Endodermal cell (in vitro differentiated cells): ENCODE results near the gene AUTS2. TPM values are rescaled to one million over a fixed set of nuclear protein-coding genes. Genes with fewer than 3 reads are reported as not detected.

Source experiments
- DNase-seq: peaks from one replicate; pipeline ENCODE4 v3.0.0-alpha.2; 2017
- H3K27ac ChIP-seq: 2 replicates; pipeline ENCODE4 v1.5.1; 2013; ENCODE audit warnings: mild to moderate bottlenecking, low read depth, low read length, moderate library complexity
- H3K27me3 ChIP-seq: 2 replicates; pipeline ENCODE4 v1.6.1; 2013; ENCODE audit warnings: mild to moderate bottlenecking, low read length, moderate library complexity; ENCODE audit not compliant: insufficient read depth, control insufficient read depth, poor library complexity, severe bottlenecking
- H3K36me3 ChIP-seq: 2 replicates; pipeline ENCODE4 v1.7.0; 2013; ENCODE audit warnings: mild to moderate bottlenecking, low read length, moderate library complexity; ENCODE audit not compliant: control insufficient read depth, insufficient read depth
- H3K4me1 ChIP-seq: one replicate; pipeline ENCODE4 v1.7.0; 2013; ENCODE audit warnings: low read length; ENCODE audit not compliant: control insufficient read depth, insufficient read depth
- H3K4me3 ChIP-seq: 2 replicates; pipeline ENCODE4 v1.5.1; 2013; ENCODE audit warnings: mild to moderate bottlenecking, low read length, moderate library complexity
- H3K9ac ChIP-seq: 2 replicates; pipeline ENCODE4 v1.6.1; 2013; ENCODE audit warnings: mild to moderate bottlenecking, low read length, moderate library complexity; ENCODE audit not compliant: poor library complexity, severe bottlenecking; ENCODE audit errors: extremely low read depth
- H3K9me3 ChIP-seq: 2 replicates; pipeline ENCODE4 v1.6.1; 2013; ENCODE audit warnings: mild to moderate bottlenecking, low read length, moderate library complexity; ENCODE audit not compliant: control insufficient read depth
- H3K27ac Mint-ChIP-seq: 2 replicates; pipeline ENCODE4 v1.8.0; 2020; ENCODE audit warnings: mixed read lengths
- H3K27me3 Mint-ChIP-seq: 2 replicates; pipeline ENCODE4 v1.8.0; 2021; ENCODE audit warnings: mild to moderate bottlenecking, mixed read lengths; ENCODE audit not compliant: insufficient read depth
- H3K36me3 Mint-ChIP-seq: 2 replicates; pipeline ENCODE4 v1.8.0; 2020; ENCODE audit warnings: low read depth, mixed read lengths
- H3K4me1 Mint-ChIP-seq: 2 replicates; pipeline ENCODE4 v1.8.0; 2020; ENCODE audit warnings: mixed read lengths
- H3K4me3 Mint-ChIP-seq: 2 replicates; pipeline ENCODE4 v1.8.0; 2020; ENCODE audit warnings: mild to moderate bottlenecking, moderate library complexity, mixed read lengths
- H3K9me3 Mint-ChIP-seq: 2 replicates; pipeline ENCODE4 v1.8.0; 2020; ENCODE audit warnings: mild to moderate bottlenecking, mixed read lengths
- CTCF ChIP-seq: fragments of 200-600 bp; sonication (generic); conservative IDR thresholded peaks from 2 replicates; pipeline ENCODE4 v1.5.0; 2021; ENCODE audit warnings: antibody characterized with exemption, mild to moderate bottlenecking
- WGBS, 2 experiments: methylation state at CpG; one replicate each; pipeline versions ENCODE4 v1.1.5 to v1.1.7; 2013; ENCODE audit warnings: missing lambda C conversion rate in 2 of 2, mixed read lengths in 1 of 2; ENCODE audit not compliant: insufficient coverage in 1 of 2, insufficient read length in 1 of 2; 5-methylcytosine and 5-hydroxymethylcytosine counted together
- total RNA-seq, 2 donors: library from RNA; stranded (reverse); fragmentation: NEBNext Ultra II Directional in 1 of 2; extraction: Animal tissue kit (Norgen Biotek cat#: 25700) in 1 of 2; gene quantifications; 2 replicates in 1 of 2; 3 replicates in 1 of 2; pipeline ENCODE4 v1.2.1, GENCODE V29; 2021

The AUTS2 gene
- total RNA-seq, 2 donors from 2014 or later = 76.8 to 106 TPM

DNA sequence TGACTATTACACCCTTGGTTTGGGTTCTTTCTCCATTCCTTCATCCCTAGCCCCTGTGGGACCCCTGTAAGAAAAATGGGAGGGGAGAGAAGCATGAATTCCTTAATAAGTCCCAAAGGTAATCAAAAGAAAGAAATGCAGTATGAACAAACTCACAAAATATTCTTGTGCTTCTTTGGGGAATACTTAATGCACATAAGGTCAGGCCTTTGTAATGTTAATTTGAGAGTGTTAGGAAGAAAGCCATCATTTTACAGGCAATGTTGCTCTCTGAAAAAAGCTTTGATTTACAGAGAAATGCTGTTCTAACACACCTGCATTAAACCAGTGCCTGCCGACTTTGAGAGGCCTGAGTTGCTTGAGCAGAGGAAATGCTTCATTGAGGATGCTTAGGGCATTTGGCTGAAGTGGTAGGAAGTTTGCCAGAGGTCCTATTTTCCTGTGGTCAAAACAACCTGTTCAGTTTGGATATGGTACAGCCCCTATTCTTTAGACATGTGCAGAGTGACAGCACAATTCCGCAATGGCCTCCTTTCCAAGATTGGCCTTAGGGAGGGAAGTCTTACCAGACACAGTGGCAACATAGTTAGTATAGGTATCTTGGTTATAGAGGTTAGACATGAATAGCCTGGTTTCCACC, 643.4 kb downstream of the AUTS2 start:
- Histone ChIP-seq H3K9ac (no peak overlapping the region), H3K27me3 (no peaks in the 10 kb centered on the region), H3K4me3 (no peak overlapping the region), H3K4me1 (no peaks in the 10 kb centered on the region), H3K36me3 (no peaks in the 10 kb centered on the region), H3K27ac (no peak overlapping the region), H3K9me3 (no peaks in the 10 kb centered on the region)
- Mint-ChIP-seq H3K27me3 (no peaks in the 10 kb centered on the region), H3K36me3 (peaks cover 3% of the 10 kb centered on the region), H3K4me3 (no peak overlapping the region), H3K9me3 (no peaks in the 10 kb centered on the region), H3K27ac (no peak overlapping the region), H3K4me1 (peaks cover 5% of the 10 kb centered on the region)
- no peak for DNase-seq
- 83 to 88% methylated on average over 2 of the region's 2 CpGs for WGBS, 2 experiments
- TF ChIP-seq CTCF = no peak

DNA sequence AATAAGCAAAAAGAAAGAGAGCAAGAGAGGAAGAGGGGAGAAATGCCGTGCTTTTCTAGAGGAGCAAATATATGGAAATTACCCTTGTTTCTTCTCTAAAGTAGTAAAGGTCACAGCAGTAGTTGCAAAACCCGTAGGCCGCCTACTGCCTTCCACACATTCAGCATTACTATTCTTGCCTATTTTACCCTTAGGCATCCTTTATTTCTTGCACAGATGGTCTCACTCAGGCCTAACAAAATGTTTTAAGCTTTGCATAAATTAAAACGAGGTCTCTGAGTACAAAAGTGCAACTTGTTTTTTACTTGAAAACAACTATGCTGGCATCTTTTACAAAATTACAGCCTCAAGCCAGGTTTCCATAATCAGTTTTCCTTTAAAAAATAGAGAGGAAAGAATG, 644.6 kb downstream of the AUTS2 start:
- Mint-ChIP-seq H3K36me3 (peaks cover 7% of the 10 kb centered on the region), H3K4me1 (peaks cover 5% of the 10 kb centered on the region), H3K9me3 (peaks cover 4% of the 10 kb centered on the region), H3K4me3 (no peak overlapping the region), H3K27me3 (no peaks in the 10 kb centered on the region), H3K27ac (no peak overlapping the region)
- 90 to 100% methylated on average over 3 to 4 of the region's 4 CpGs for WGBS, 2 experiments
- no peaks in the 10 kb centered on the region for H3K36me3 ChIP-seq
- H3K9ac ChIP-seq = no peak overlapping the region
- no peak for TF ChIP-seq CTCF
- no peak overlapping the region for H3K4me3 ChIP-seq
- no peaks in the 10 kb centered on the region for H3K4me1 ChIP-seq
- DNase-seq = no peak
- peak overlapping the region; percentile 24 for H3K27ac ChIP-seq
- H3K27me3 ChIP-seq = no peaks in the 10 kb centered on the region
- peaks cover under 1% of the 10 kb centered on the region for H3K9me3 ChIP-seq

DNA sequence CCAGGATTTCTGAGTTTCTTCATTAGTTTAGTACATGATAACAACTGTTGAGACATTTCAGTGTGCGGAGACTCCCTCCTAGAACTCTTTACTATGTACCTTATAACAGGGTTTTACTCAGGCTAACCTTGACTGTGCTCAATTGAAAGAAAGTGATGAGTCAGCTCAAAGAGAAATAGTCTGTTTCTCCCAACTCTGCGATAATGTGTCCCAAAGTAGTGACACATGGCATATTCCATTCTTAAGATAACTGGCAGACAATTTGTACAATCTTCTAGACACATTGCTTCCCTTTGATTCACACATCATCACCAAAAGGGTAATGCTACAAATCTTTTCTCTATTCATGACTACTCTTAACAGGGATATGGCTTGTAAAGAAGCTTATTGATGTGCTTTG, 645.2 kb downstream of the AUTS2 start:
- Mint-ChIP-seq H3K36me3 (peaks cover 11% of the 10 kb centered on the region), H3K4me3 (no peak overlapping the region), H3K27ac (no peak overlapping the region), H3K9me3 (peaks cover 8% of the 10 kb centered on the region), H3K4me1 (no peaks in the 10 kb centered on the region), H3K27me3 (no peaks in the 10 kb centered on the region)
- Histone ChIP-seq H3K4me3 (no peak overlapping the region), H3K9me3 (peaks cover 7% of the 10 kb centered on the region), H3K27me3 (no peaks in the 10 kb centered on the region), H3K27ac (no peak overlapping the region), H3K4me1 (no peaks in the 10 kb centered on the region), H3K36me3 (no peaks in the 10 kb centered on the region), H3K9ac (no peak overlapping the region)
- 88 to 100% methylated on average over 1 to 2 of the region's 2 CpGs for WGBS, 2 experiments
- TF ChIP-seq CTCF = no peak
- no peak for DNase-seq
